H1 (cell line): ENCODE results near the gene RFPL1. TPM values are rescaled to one million over a fixed set of nuclear protein-coding genes. Genes with fewer than 3 reads are reported as not detected.

Experiments used
- CTCF ChIA-PET: fragments of 300-600 bp; sonication (Branson Sonifier 250); formaldehyde crosslinking; loops from one replicate; lab custom pipeline; 2021; ENCODE audit not compliant: partially characterized antibody; lab: Charles Lee
- POLR2A ChIA-PET: fragments of 300-600 bp; sonication (Branson Sonifier 250); formaldehyde crosslinking; loops from one replicate; lab custom pipeline; 2021; ENCODE audit warnings: inconsistent platforms; ENCODE audit not compliant: partially characterized antibody; lab: Charles Lee
- DNase-seq, 2 experiments: peaks; one replicate each; pipeline versions ENCODE4 v3.0.0 to v3.0.0-alpha.2; 2010 to 2022; ENCODE audit warnings: low spot score in 2 of 2, low read depth in 1 of 2, mixed read lengths in 1 of 2
- FAIRE-seq: peaks from 2 replicates; lab custom pipeline; 2011; peaks lifted over from hg19 to GRCh38; lab: Jason Lieb, UNC
- H2AFZ ChIP-seq: 2 replicates; pipeline ENCODE4 v1.8.1; 2012; ENCODE audit warnings: low read length, inconsistent platforms
- H2AK5ac ChIP-seq: 2 replicates; pipeline ENCODE4 v1.6.1; 2013; ENCODE audit warnings: low read depth, low read length
- H2BK120ac ChIP-seq: replicated peaks from 2 replicates; pipeline ENCODE3; 2013; ENCODE audit warnings: low read depth, low read length, inconsistent platforms
- H2BK12ac ChIP-seq: 2 replicates; pipeline ENCODE4 v1.6.1; 2013; ENCODE audit warnings: low read depth, low read length
- H2BK15ac ChIP-seq: 2 replicates; pipeline ENCODE4 v1.6.1; 2013; ENCODE audit warnings: low read length
- H2BK20ac ChIP-seq: 2 replicates; pipeline ENCODE4 v1.6.1; 2013; ENCODE audit warnings: low read length
- H2BK5ac ChIP-seq: 2 replicates; pipeline ENCODE4 v1.6.1; 2013; ENCODE audit warnings: low read depth, low read length
- H3K14ac ChIP-seq: 2 replicates; pipeline ENCODE4 v1.6.1; 2013; ENCODE audit warnings: inconsistent platforms; ENCODE audit not compliant: insufficient read length
- H3K18ac ChIP-seq: 2 replicates; pipeline ENCODE4 v1.6.1; 2013; ENCODE audit warnings: low read length; ENCODE audit errors: extremely low read depth
- H3K23ac ChIP-seq: 2 replicates; pipeline ENCODE4 v1.6.1; 2013; ENCODE audit warnings: inconsistent platforms; ENCODE audit not compliant: insufficient read length
- H3K23me2 ChIP-seq: 2 replicates; pipeline ENCODE4 v1.6.1; 2013; ENCODE audit warnings: low read depth, low read length
- H3K27ac ChIP-seq: 2 replicates; pipeline ENCODE4 v1.6.1; 2011; ENCODE audit warnings: low read depth, low read length, inconsistent platforms
- H3K27me3 ChIP-seq, 4 experiments: replicated peaks in 1 of 4; 1 replicate in 1 of 4; 2 replicates in 3 of 4; pipeline versions ENCODE4 v1.6.1 to v1.8.1; 2011 to 2013; ENCODE audit warnings: low read length in 3 of 4, mild to moderate bottlenecking in 3 of 4, inconsistent platforms in 2 of 4, mixed read lengths in 2 of 4, moderate library complexity in 1 of 4; ENCODE audit not compliant: control insufficient read depth in 3 of 4, insufficient read depth in 3 of 4; ENCODE audit errors: extremely low read depth in 1 of 4
- H3K36me3 ChIP-seq, 4 experiments: 2 replicates each; pipeline versions ENCODE4 v1.6.1 to v1.8.1; 2011 to 2013; ENCODE audit warnings: mild to moderate bottlenecking in 4 of 4, low read length in 3 of 4, moderate library complexity in 2 of 4, control low read depth in 1 of 4, inconsistent platforms in 1 of 4; ENCODE audit not compliant: insufficient read depth in 4 of 4, control insufficient read depth in 2 of 4
- H3K4ac ChIP-seq: replicated peaks from 2 replicates; pipeline ENCODE3; 2013; ENCODE audit warnings: low read length, low read depth, mixed read lengths, inconsistent platforms; ENCODE audit not compliant: insufficient read length
- H3K4me1 ChIP-seq, 4 experiments: replicated peaks in 1 of 4; 1 replicate in 1 of 4; 2 replicates in 3 of 4; pipeline versions ENCODE4 v1.6.1 to v1.8.1; 2011 to 2013; ENCODE audit warnings: low read length in 3 of 4, inconsistent platforms in 2 of 4, mixed read lengths in 1 of 4; ENCODE audit not compliant: insufficient read depth in 4 of 4, control insufficient read depth in 3 of 4
- H3K4me2 ChIP-seq, 2 experiments: 2 replicates each; pipeline versions ENCODE4 v1.6.1 to v1.8.1; 2011 to 2013; ENCODE audit warnings: low read depth in 2 of 2, low read length in 2 of 2, control low read depth in 1 of 2, inconsistent platforms in 1 of 2, mild to moderate bottlenecking in 1 of 2; ENCODE audit not compliant: insufficient read depth in 1 of 2
- H3K4me3 ChIP-seq, 4 experiments: fragments of 200-600, 300-600 bp in 1 of 4; sonication (generic), shearing (Covaris generic), sonication (Bioruptor Twin) in 1 of 4; 2 replicates each; pipeline versions ENCODE4 v1.5.1 to v1.8.1; 2011 to 2016; ENCODE audit warnings: low read length in 4 of 4, low read depth in 3 of 4, control low read depth in 2 of 4, inconsistent platforms in 2 of 4, mild to moderate bottlenecking in 2 of 4, mixed read lengths in 1 of 4, moderate library complexity in 1 of 4; ENCODE audit not compliant: insufficient read depth in 2 of 4; ENCODE audit errors: extremely low read depth in 1 of 4
- H3K56ac ChIP-seq: replicated peaks from 2 replicates; pipeline ENCODE3; 2013; ENCODE audit warnings: low read depth, mild to moderate bottlenecking, mixed read lengths, low read length, inconsistent platforms; ENCODE audit not compliant: insufficient read length
- H3K79me1 ChIP-seq: 2 replicates; pipeline ENCODE4 v1.6.1; 2013; ENCODE audit warnings: low read depth, low read length, control low read depth
- H3K79me2 ChIP-seq, 2 experiments: 2 replicates each; pipeline versions ENCODE4 v1.6.1 to v1.8.1; 2012 to 2013; ENCODE audit warnings: low read length in 2 of 2, mild to moderate bottlenecking in 2 of 2, inconsistent platforms in 1 of 2; ENCODE audit not compliant: insufficient read depth in 2 of 2, control insufficient read depth in 1 of 2
- H3K9ac ChIP-seq, 4 experiments: replicated peaks in 1 of 4; 1 replicate in 1 of 4; 2 replicates in 3 of 4; pipeline versions ENCODE4 v1.6.1 to v1.8.1; 2011 to 2013; ENCODE audit warnings: low read depth in 3 of 4, low read length in 3 of 4, control low read depth in 2 of 4, mild to moderate bottlenecking in 2 of 4, moderate library complexity in 2 of 4, inconsistent platforms in 1 of 4; ENCODE audit errors: extremely low read depth in 1 of 4
- H3K9me3 ChIP-seq, 2 experiments: 2 replicates each; pipeline versions ENCODE4 v1.6.1 to v1.8.1; 2012 to 2013; ENCODE audit warnings: mild to moderate bottlenecking in 2 of 2, moderate library complexity in 2 of 2, control low read depth in 1 of 2, inconsistent platforms in 1 of 2, low read depth in 1 of 2, low read length in 1 of 2, mixed read lengths in 1 of 2; ENCODE audit not compliant: insufficient read depth in 2 of 2
- H4K20me1 ChIP-seq, 2 experiments: replicated peaks in 1 of 2; 2 replicates each; pipeline versions ENCODE3 to v1.8.1; 2011 to 2013; ENCODE audit warnings: inconsistent platforms in 2 of 2, low read length in 2 of 2, mild to moderate bottlenecking in 1 of 2; ENCODE audit not compliant: insufficient read depth in 2 of 2, control insufficient read depth in 1 of 2
- H4K5ac ChIP-seq: 2 replicates; pipeline ENCODE4 v1.6.1; 2013; ENCODE audit warnings: low read length, low read depth, mixed read lengths, inconsistent platforms; ENCODE audit not compliant: insufficient read length
- H4K8ac ChIP-seq: 2 replicates; pipeline ENCODE4 v1.8.0; 2013; ENCODE audit warnings: mild to moderate bottlenecking, moderate library complexity, low read length, inconsistent platforms; ENCODE audit not compliant: insufficient read depth; ENCODE audit errors: extremely low read depth
- H4K91ac ChIP-seq: replicated peaks from 2 replicates; pipeline ENCODE3; 2013; ENCODE audit warnings: low read length, mixed read lengths, inconsistent platforms; ENCODE audit not compliant: insufficient read length
- CTBP2 ChIP-seq: IDR thresholded peaks from 2 replicates; pipeline ENCODE4 v1.7.0; 2011; ENCODE audit warnings: borderline replicate concordance, mild to moderate bottlenecking, moderate library complexity, mixed read lengths, low read length; ENCODE audit not compliant: insufficient read depth, insufficient read length
- CTCF ChIP-seq, 3 experiments: IDR thresholded peaks; 1 replicate in 2 of 3; 2 replicates in 1 of 3; pipeline versions ENCODE4 v1.5.1 to v1.6.1; 2011; ENCODE audit warnings: low read length in 3 of 3, mild to moderate bottlenecking in 3 of 3, inconsistent platforms in 2 of 3, low read depth in 1 of 3, moderate library complexity in 1 of 3; ENCODE audit not compliant: insufficient read depth in 1 of 3; ENCODE audit errors: control extremely low read depth in 1 of 3
- FOSL1 ChIP-seq: IDR thresholded peaks from 2 replicates; pipeline ENCODE4 v1.6.1; 2011; ENCODE audit warnings: mild to moderate bottlenecking, low read depth, low read length, moderate library complexity; ENCODE audit not compliant: insufficient read depth
- GTF2F1 ChIP-seq: IDR thresholded peaks from 2 replicates; pipeline ENCODE4 v1.6.1; 2012; ENCODE audit warnings: low read depth, low read length, improper control_type of control experiment, borderline replicate concordance
- JUN ChIP-seq: IDR thresholded peaks from 2 replicates; pipeline ENCODE4 v1.6.1; 2011; ENCODE audit warnings: low read depth, mild to moderate bottlenecking, improper control_type of control experiment, low read length
- MAFK ChIP-seq: IDR thresholded peaks from 2 replicates; pipeline ENCODE4 v1.6.1; 2012; ENCODE audit warnings: low read depth, mild to moderate bottlenecking, improper control_type of control experiment, low read length
- NRF1 ChIP-seq: IDR thresholded peaks from 2 replicates; pipeline ENCODE4 v1.6.1; 2011; ENCODE audit warnings: mild to moderate bottlenecking, low read depth, low read length, improper control_type of control experiment
- PHF8 ChIP-seq: fragments of 200-600 bp; sonication (generic); conservative IDR thresholded peaks from 2 replicates; pipeline ENCODE4 v1.7.1; 2012; ENCODE audit warnings: low read depth, mild to moderate bottlenecking, inconsistent platforms, low read length, moderate library complexity
- RXRA ChIP-seq: IDR thresholded peaks from 2 replicates; pipeline ENCODE4 v1.6.1; 2011; ENCODE audit warnings: low read depth, mild to moderate bottlenecking, low read length, moderate library complexity; ENCODE audit not compliant: insufficient read depth
- SIX5 ChIP-seq: IDR thresholded peaks from 2 replicates; pipeline ENCODE4 v1.6.1; 2011; ENCODE audit warnings: mild to moderate bottlenecking, low read depth, low read length
- TAF1 ChIP-seq: IDR thresholded peaks from 2 replicates; pipeline ENCODE4 v1.6.1; 2011; ENCODE audit warnings: mild to moderate bottlenecking, low read depth, low read length
- WGBS, 2 experiments: shearing (Covaris generic) in 1 of 2; methylation state at CpG; one replicate each; pipeline versions ENCODE4 v1.1.6 to v1.1.7; 2013 to 2015; ENCODE audit warnings: low lambda C conversion rate in 2 of 2, mixed read lengths in 2 of 2, inconsistent platforms in 1 of 2, low coverage in 1 of 2, missing lambda C conversion rate in 1 of 2; ENCODE audit not compliant: insufficient replicate concordance in 2 of 2, insufficient coverage in 1 of 2, insufficient read length in 1 of 2; ENCODE audit errors: extremely low coverage in 1 of 2, missing lambda C conversion rate in 1 of 2; 5-methylcytosine and 5-hydroxymethylcytosine counted together
- polyA plus RNA-seq, 7 experiments: library from polyadenylated mRNA; depleted of rRNA in 3 of 7; stranded (reverse) in 5 of 7; unstranded in 2 of 7; fragments of >200 nt in 5 of 7; fragments of 200-250 nt in 2 of 7; gene quantifications; 1 replicate in 5 of 7; 2 replicates in 1 of 7; 4 replicates in 1 of 7; pipeline versions ENCODE4 v1.2.1 to v1.2.3, GENCODE V29; 2011 to 2013; ENCODE audit warnings: missing spikeins in 2 of 7, mixed read lengths in 2 of 7
- total RNA-seq: library from RNA; stranded (reverse); fragmentation: NEBNext Ultra II Directional; extraction: Animal tissue kit (Norgen Biotek cat#: 25700); gene quantifications from 2 replicates; pipeline ENCODE4 v1.2.1, GENCODE V29; 2021

RFPL1 gene
- total and polyA plus RNA-seq, 2 of the 8 experiments (the other 6 are each of a cell fraction or from before 2014, with no cell fraction given): not detected

GRCh38 chr22:29484642-29485041, 46.3 kb downstream of the RFPL1 start:
- no peak overlapping the region for H4K5ac ChIP-seq
- H3K27me3 ChIP-seq: peaks cover 15 to 31% (median 29%) of the 10 kb centered on the region in 4 experiments
- no peak overlapping the region for H3K14ac ChIP-seq
- no peak overlapping the region for H4K91ac ChIP-seq
- H3K36me3 ChIP-seq: peaks cover 0 to 12% (median 5%) of the 10 kb centered on the region in 4 experiments; a peak in 4 of 8 replicates
- peaks cover 7 to 18% (median 12%) of the 10 kb centered on the region in 4 experiments for H3K4me1 ChIP-seq
- no peak overlapping the region for H2BK5ac ChIP-seq
- H3K79me2 ChIP-seq: no peaks in the 10 kb centered on the region
- no peak overlapping the region for H2BK15ac ChIP-seq
- DNase-seq (no peak), FAIRE-seq (no peak)
- no peak overlapping the region for H3K23ac ChIP-seq
- H4K20me1 ChIP-seq: peaks cover 2 to 5% of the 10 kb centered on the region in 2 experiments
- no peak overlapping the region for H3K4me3 ChIP-seq
- H2AK5ac ChIP-seq: no peak overlapping the region
- H3K9me3 ChIP-seq: peaks cover 0 to 11% of the 10 kb centered on the region in 2 experiments; a peak in 2 of 4 replicates
- no peak overlapping the region for H2AFZ ChIP-seq
- ChIA-PET POLR2A (interaction anchor here (1.0 to 1.8 kb wide), 2 partner anchors 10 to 17 kb away, joined by 3 to 4 read pairs; no protein-coding TSS in a partner anchor), CTCF (interaction anchor here (0.7 to 6.2 kb wide), 6 partner anchors 8 to 114 kb away, joined by 3 to 42 read pairs (median 6); no protein-coding TSS in a partner anchor)
- no peak overlapping the region for H3K4ac ChIP-seq
- H4K8ac ChIP-seq: no peak overlapping the region
- peaks cover 15% of the 10 kb centered on the region; the same call in 1 of the 2 replicates for H3K23me2 ChIP-seq
- no peak overlapping the region for H2BK12ac ChIP-seq
- no peak overlapping the region for H3K4me2 ChIP-seq
- H3K18ac ChIP-seq: no peak overlapping the region
- H2BK20ac ChIP-seq: no peak overlapping the region
- no peak overlapping the region for H3K56ac ChIP-seq
- WGBS, 2 experiments: 88% methylated on average over 3 of the region's 3 CpGs; no CpG with 5 or more reads in 1 of the 2 experiments
- no peak overlapping the region for H3K27ac ChIP-seq
- H3K79me1 ChIP-seq: no peaks in the 10 kb centered on the region
- no peak overlapping the region for H2BK120ac ChIP-seq
- no peak overlapping the region for H3K9ac ChIP-seq
- no peak for TF ChIP-seq JUN
- no peak for TF ChIP-seq TAF1
- no peak for TF ChIP-seq GTF2F1
- TF ChIP-seq FOSL1: no peak
- TF ChIP-seq SIX5: no peak
- no peak for TF ChIP-seq CTBP2
- no peak for TF ChIP-seq CTCF (IDR thresholded peaks at IDR 0.05; ENCODE audit: control extremely low read depth in 1 of 3, insufficient read depth in 1 of 3, low read depth in 1 of 3, low read length in 3 of 3)
- TF ChIP-seq NRF1: no peak
- TF ChIP-seq RXRA: no peak
- no peak for TF ChIP-seq PHF8
- TF ChIP-seq MAFK: no peak
